ENCODE results near the gene RNF214.
"Not testable (repeated sequence)": the region's sequence is repeated elsewhere in the genome, so short reads cannot be mapped to it uniquely, and the experiment has no call there.

RNF214 gene

DNA sequence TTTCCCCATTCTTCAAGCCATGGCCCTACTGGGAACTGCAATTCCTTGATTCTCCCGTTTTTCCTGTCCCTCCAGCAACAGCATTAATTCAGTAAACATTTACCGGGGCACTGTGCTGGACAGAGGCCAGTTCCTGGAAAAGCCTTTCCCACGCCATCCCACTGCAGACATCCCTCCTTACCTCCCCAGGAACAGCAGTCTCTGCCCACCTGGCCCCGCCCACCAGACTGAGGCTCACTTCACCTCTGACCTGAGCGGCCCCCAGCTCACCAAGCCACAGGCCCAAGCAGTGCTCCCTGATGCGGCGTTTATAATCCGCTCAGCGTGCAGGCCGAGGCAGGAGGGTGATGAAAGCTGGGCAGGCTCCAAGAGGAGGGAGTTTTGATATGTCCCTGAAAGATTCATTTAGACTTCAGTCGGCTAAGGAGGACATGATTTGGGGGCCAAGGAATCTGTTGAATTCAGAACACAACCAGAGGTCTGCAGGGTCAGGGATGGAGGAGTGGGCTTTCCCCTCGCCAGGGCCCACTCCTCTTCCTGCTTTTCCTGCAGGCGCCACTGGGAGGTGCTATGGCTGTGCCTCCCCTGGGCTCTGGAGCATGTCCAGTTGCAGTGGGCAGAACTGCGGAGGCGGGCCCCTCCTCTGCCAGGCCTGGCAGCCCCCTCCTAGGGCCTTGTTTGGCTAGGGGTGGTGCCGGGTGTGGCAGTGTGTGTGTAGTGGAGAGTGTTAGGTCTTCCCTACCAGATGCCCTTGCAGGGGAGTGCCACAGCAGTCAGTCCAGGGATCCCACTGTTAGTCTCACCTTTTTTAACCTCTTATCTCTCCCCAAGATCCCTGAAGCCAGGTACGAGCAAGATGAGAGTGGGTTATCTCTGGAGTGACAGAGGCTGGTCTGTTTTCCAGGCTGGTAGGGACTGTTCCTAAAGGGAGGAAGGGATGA is 34.7 kb upstream of the RNF214 start:
- no peak for DNase-seq (ENCODE audit: low spot score)

DNA sequence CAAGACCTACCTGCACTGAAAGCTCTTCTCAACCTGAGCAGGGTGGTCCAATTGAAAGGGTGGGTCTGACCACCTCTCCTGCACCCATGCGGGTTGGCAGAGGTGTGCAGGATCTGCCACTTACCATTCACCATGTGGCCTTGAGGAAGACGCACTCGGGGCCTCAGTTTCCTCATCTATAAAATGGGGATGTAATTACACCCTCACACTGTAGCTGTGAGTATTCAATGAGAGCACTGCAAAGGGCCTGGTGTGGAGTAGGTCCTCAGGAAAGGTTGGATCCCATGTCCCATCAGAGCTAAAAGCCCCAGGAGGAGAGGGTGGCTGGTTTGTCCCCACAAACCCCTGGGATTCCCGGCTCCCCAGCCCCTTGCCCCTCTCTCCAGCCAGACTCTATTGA is 33.9 kb upstream of the RNF214 start:
- no peak for DNase-seq (ENCODE audit: low spot score)

DNA sequence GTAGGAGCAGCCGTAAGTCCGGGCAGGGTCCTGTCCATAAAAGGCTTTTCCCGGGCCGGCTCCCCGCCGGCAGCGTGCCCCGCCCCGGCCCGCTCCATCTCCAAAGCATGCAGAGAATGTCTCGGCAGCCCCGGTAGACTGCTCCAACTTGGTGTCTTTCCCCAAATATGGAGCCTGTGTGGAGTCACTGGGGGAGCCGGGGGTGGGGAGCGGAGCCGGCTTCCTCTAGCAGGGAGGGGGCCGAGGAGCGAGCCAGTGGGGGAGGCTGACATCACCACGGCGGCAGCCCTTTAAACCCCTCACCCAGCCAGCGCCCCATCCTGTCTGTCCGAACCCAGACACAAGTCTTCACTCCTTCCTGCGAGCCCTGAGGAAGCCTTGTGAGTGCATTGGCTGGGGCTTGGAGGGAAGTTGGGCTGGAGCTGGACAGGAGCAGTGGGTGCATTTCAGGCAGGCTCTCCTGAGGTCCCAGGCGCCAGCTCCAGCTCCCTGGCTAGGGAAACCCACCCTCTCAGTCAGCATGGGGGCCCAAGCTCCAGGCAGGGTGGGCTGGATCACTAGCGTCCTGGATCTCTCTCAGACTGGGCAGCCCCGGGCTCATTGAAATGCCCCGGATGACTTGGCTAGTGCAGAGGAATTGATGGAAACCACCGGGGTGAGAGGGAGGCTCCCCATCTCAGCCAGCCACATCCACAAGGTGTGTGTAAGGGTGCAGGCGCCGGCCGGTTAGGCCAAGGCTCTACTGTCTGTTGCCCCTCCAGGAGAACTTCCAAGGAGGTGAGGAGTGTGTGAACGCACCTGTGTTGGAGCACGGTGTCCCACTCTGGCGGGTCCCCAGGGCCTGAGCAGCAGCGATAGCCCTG is 33.2 kb upstream of the RNF214 start, which contains the start of gene TAGLN:
Gene TAGLN, plus strand, starts transcription at position 318 of the 863 bp plus-strand sequence. CDS start 3,644 bp downstream, outside the sequence.
- DNase-seq (ENCODE audit: low spot score) = no peak

DNA sequence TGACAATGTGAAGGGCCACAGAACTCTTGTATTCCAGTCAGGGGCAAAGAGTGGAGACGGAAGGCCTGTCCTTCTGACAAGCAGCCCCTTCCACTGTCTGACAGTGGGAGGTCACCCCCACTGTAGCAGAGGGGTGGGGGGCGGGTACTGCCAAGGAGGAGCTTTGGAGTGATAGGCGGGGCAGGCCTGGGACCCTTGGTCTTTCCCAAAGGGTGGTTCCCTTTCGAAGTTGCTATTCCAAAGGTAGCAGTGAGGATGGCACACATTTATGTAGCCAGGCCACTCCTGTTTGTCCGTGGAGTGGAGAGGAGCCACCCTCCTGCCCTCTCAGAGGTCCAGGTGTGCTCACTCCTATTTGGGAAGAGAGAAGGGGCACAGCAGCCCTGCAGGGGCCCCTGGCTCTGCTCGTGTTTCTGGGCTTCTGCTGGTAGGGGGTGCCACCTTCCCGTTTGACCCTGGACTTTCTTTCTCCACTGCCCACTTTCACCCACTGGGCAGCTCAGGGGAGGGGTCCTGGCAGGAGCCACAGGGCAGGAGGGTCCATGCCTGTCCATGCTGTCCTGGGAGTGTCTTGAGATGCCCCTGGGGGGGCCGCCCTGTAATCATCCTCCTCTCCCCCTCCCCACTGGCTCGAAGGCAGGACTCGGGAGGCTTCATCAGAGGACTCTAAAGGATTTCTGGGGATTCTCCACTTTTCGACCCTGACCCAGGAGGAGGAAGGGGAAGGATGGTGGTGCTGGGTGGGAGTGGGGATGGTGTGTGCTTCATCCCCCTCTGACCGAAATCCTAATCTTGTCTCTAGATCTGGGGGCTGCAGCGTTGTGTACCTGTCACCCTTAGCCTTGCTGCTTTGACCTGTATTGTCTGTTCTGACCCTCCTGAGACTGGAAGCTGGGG is 32.3 kb upstream of the RNF214 start:
- DNase-seq (ENCODE audit: low spot score) = no peak

DNA sequence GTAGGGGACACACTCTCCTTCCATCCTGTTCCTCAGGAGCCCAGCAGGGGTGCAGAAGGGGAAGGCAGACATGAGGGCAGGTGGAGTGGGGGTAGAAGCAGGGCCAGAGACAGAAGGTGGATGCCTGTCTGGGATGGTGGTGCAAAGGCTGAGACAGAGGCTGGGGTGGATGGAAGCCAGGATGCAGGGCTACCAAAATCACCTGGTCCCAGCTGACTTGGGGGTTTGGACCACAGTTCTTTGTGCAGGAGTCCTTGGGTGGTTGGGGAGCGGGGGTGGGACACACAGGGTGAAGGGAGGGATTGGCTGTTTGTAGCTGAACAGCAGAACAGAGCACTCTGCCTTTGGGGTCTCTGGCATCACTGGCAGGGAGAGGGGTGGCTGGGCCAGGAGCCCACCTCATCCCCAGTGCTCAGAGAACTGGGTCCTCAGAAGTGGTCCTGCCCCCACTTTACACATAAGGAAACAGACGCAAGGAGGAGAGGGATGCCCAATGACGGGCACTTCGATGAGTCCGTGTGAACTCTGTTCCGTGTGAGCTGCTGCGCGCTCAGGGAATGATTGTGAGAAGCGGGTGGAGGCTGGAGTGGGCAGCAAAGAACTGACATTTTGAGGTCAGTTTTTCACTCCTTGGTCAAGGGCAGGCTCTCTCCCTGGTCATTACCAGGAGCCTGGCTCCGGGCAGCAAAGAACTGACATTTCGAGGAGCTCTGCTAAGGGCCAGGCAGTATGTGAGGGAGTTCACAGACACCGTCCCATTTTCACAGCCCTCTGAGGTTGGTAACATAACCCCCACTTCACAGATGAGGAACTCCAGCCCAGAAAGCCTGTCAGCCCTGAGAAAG is 31.4 kb upstream of the RNF214 start:
- DNase-seq (ENCODE audit: low spot score) = no peak

DNA sequence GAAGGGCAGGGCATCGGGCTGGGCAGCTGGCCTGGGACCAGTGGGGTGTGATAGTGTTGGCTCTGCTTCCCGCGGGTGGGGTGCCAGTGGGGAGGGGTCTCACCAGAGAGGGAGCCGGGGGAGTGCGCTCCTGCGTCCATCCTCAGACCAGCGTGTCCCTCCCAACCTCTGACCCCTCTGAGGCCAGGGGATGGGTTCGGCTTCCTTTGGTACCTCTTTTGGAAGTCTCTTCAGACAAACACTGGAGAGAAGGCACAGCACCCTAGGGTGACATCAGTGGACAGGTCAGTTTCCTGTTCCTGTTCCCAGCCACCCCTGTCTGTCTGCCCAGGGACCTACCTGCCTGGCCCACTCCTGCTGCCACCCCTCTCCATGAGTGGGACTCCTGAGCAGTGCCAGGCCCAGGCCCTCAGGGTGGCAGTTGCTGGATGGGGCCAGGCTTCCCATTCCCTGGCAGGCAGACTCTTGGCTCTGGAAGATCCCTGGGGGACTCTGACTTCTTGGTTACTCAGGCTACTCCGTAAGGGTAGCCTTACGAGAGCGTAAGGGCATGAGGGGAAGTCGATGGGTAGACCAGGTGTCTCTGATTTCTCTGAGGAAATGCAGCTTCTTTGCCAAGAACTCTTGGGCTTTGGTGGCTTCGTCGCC is 30.7 kb upstream of the RNF214 start:
- no peak for DNase-seq (ENCODE audit: low spot score)

DNA sequence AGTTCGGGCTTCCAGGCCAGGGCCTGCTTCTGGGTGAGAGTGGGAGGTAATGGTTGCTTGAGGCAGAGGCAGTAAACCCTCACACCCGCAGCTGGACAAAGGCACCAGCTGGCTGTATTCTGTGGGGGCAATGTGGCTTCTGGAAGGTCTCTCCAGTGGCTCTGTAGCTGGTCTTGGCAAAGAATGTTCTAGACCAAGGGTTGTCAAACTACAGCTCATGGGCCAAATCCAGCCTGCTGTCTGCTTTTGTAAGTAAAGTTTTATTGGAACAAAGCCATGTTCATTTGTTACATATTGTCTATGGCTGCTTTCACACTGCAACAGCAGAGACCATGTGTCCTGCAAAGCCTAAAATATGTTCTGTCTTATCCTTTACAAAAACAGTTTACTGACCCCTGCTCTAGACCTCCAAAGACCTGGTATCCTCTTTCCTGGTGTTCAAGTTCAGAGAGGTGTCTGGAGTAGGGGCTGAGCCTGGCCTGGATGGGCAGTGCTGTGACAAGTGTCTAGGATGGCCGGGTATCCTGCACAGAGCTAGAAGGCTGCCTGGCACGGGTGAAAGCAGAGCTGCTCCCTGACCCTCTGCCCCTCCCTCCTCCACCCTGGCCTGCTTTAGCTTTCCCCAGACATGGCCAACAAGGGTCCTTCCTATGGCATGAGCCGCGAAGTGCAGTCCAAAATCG is 29.9 kb upstream of the RNF214 start:
- DNase-seq (ENCODE audit: low spot score) = no peak

DNA sequence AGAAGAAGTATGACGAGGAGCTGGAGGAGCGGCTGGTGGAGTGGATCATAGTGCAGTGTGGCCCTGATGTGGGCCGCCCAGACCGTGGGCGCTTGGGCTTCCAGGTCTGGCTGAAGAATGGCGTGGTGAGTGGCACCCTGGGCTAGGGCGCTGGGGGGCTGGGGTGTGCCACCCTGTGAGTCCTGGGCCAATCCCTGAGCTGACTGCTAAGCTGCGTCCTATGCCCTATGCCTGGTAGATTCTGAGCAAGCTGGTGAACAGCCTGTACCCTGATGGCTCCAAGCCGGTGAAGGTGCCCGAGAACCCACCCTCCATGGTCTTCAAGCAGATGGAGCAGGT is 29.4 kb upstream of the RNF214 start:
- no peak for DNase-seq (ENCODE audit: low spot score)

DNA sequence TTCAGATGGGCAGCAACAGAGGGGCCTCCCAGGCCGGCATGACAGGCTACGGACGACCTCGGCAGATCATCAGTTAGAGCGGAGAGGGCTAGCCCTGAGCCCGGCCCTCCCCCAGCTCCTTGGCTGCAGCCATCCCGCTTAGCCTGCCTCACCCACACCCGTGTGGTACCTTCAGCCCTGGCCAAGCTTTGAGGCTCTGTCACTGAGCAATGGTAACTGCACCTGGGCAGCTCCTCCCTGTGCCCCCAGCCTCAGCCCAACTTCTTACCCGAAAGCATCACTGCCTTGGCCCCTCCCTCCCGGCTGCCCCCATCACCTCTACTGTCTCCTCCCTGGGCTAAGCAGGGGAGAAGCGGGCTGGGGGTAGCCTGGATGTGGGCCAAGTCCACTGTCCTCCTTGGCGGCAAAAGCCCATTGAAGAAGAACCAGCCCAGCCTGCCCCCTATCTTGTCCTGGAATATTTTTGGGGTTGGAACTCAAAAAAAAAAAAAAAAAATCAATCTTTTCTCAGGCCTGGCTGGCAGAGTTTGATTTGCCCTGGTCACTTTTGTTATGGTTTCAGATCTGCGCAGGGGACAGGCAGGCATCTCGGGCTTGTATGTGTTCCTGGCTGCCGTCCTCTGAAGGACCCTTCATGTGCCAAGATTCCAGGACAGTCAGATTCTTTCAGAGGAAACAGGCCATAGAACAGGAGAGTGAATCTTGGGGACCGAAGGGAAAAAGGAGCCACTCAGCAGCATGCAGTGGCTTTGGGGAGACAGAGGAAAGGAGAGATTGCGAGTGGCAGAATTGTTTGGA is 28.0 kb upstream of the RNF214 start:
- DNase-seq (ENCODE audit: low spot score) = no peak

DNA sequence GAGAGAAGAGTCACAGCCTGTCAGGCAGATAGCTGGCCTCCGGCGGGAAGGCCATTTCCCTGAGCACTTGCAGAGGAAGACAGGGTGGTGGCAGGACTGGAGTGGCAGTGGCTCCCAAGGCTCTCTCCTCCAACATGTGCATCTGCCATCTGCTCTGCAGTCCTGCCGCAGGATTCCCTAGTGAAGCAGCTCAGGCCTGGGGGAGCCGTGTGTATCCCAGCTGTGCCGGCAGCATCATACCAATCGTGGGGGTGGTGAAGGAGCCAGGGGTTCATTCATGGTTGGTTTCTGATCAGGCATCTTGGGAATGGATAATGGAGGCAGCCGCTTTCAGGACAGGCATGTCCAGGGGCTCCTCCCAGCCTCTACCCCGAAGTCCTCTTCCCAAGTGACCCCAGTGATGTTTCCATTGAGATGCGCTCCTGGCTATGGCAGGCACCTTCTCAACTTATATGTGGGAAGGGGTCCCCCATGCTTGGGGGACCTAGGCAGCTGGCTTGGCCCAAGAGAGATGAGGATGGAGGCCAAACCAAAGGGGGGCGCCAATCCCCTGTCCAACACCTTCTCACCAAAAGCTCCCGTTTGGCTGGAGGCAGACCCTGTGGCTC is 27.2 kb upstream of the RNF214 start:
- no peak for DNase-seq (ENCODE audit: low spot score)

DNA sequence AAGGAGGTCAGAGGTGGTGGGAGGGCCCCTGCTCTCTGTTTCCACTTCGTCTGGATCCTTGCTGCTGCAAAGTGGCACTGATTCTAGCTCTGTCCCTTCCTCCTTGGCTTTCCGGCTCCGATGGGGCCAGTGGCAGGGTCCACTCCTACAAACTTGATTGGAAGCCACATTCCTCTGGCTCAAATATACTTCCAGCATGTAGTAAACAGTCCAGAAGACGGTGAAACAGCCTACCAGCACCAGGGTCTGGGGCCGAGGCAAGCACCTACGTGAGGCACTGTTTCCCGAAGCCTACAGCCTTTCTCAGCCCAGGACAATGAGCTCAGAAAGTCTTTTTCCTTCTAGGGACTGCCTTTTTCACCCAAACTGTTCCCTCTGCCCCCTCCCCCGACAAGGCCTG is 26.4 kb upstream of the RNF214 start:
- not testable (repeated sequence) for DNase-seq (ENCODE audit: low spot score)

DNA sequence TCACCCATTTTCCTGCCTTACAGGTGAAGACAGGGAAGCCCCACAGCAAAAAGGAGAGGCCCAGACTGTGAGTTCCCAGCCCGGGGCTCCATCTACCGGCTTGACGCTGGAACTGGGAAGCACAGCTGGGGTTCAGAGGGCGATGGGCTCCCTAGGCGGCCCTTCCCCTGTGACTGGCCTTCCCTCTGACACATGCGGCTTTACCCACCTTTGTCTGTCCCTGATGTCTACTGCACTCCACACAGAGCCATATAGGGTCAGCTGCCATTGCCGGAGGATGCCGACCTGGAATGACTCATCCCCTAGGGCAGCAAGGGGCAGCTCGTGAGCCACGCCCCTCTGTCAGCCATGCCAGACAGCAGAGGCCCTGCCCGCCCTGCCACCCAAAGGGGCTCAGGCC is 25.6 kb upstream of the RNF214 start:
- DNase-seq (ENCODE audit: low spot score) = not testable (repeated sequence)

DNA sequence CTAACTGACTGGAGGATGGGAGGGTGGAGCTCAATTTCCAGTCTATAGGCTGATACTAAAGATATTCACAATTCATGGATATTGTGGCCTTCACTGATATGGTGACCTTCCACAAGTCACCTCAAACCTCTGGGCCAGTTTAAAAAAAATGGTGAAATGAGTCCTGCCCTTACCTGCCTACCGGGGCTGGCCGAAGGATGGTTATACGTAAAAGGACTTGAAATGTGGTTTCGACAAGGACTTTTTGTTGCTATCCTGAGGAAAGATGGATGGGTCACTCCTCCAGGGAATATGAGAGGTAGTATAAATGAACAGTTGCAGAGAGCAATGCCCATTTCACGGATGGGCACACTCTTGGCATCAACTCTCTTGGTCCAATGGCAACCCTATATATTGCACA is 25.0 kb upstream of the RNF214 start:
- DNase-seq (ENCODE audit: low spot score) = not testable (repeated sequence)

DNA sequence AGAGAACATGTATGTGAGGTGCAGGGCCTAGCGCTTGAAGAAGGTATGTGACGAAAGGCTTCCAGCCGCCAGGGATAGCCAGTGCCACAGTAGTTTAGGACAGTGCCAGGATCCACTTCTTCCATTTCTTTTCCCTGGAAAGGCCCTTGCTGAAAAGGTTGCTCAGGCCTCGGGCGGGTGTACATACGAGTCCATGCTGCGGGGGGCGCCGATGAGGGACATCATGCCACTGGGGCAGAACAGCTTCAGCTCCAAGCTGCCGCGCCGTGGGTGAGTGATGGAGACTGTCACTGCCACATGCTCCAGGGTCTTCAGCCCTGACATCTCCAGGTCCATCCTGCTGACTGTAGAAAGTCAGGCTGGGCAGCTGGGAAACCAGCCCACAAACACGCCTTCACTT is 23.8 kb upstream of the RNF214 start:
- DNase-seq (ENCODE audit: low spot score) = not testable (repeated sequence)

DNA sequence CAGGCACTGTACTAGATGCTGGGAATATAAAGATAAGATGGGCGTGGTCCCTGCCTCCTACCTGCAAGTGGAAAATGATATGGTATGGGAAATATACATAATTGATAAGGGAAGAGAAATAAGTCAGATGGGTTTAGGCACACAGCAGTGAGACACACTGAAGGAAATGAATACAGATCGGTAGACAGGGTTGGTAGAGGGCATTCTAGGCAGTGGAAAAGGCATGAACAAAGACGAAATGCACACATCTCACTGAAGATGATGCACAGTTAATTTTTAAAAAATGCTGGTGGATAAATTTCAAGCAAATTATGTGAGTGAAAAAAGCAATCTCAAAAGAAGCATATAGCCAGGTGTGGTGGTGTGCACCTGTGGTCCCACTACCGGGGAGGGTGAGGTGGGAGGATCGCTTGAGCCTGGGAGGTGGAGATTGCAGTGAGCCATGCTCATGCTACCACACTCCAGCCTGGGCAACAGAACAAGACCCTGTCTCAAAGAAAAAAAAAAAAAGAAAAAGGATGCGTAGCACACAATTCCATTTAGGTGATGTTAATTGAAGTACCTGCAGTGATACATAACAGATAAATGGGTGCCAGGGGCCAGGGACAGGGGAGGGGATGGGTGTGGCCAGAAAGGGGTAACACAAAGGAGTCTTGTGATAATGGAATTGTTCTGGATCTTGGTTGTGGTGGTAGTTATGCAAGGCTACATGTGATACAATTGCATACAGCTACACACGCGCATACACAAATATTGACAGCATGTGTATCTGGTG is 22.9 kb upstream of the RNF214 start:
- DNase-seq (ENCODE audit: low spot score) = not testable (repeated sequence)

DNA sequence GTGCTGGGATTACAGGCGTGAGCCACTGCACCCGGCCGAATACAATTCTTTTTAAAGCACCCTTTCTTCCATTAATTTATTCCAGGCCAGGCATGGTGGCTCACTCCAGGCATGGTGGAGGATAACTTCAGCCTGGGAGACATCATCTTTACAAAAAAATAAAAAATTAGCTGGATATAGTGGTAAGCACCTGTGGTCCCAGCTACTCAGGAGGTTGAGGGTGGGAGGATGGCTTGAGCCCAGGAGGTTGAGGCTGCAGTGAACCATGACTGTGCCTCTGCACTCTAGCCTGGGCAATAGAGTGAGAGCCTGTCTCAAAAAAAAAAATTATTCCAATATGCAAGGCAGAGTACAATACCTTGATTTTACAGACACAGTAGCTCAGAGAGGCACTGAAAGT is 21.9 kb upstream of the RNF214 start:
- DNase-seq (ENCODE audit: low spot score) = no peak

DNA sequence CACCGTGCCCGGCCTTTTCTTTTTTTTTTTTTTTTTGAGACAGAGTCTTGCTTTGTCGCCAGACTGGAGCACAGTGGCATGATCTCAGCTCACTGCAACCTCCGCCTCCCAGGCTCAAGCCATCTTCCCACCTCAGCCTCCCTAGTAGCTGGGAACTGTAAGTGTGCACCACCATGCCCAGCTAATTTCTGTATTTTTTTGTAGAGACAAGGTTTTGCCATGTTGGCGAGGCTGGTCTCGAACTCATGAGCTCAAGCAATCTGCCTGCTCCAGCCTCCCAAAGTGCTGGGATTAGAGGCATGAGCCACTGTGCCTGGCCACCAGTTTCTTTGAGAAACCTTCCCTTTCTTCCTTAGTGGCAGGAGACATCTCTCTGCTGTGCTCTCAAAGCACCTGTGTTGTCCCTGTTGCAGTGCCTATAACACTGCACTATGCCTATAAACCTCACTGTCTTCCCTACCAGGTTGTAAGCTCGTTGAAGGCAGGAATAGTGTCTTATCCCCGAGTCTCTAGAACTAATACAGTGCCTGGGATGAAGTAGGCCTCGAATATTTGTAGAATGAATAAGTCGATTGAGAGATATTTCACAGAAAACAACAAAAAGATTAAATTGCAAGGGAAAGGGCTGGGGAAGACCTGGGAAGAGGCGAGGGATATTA is 19.6 kb upstream of the RNF214 start:
- DNase-seq (ENCODE audit: low spot score) = no peak

All from globus pallidus (tissue), 1 donor.